Thyroid gland (tissue), 4 donors: Measurements from ENCODE around the gene BHLHA15. TPM values are rescaled to one million over a fixed set of nuclear protein-coding genes. Genes with fewer than 3 reads are reported as not detected.

Experiments
- DNase-seq, 2 donors: peaks; one replicate each; pipeline ENCODE4 v3.0.0-alpha.2; 2019
- H3K27ac ChIP-seq, 3 donors: fragments of 200-600 bp; sonication (generic); 1 replicate in 2 of 3; 2 replicates in 1 of 3; pipeline ENCODE4 v1.5.1; 2016 to 2019; ENCODE audit warnings: mild to moderate bottlenecking in 1 of 3, moderate library complexity in 1 of 3
- H3K27me3 ChIP-seq: fragments of 200-600 bp; sonication (generic); one replicate; pipeline ENCODE4 v1.5.1; 2019
- H3K36me3 ChIP-seq, 2 donors: fragments of 200-600 bp; sonication (generic); one replicate each; pipeline ENCODE4 v1.5.1; 2016 to 2019
- H3K4me1 ChIP-seq, 2 donors: fragments of 200-600 bp; sonication (generic); one replicate each; pipeline ENCODE4 v1.5.1; 2017 to 2019
- H3K4me3 ChIP-seq, 3 donors: fragments of 200-600 bp; sonication (generic); replicated peaks in 1 of 3; 1 replicate in 2 of 3; 2 replicates in 1 of 3; pipeline ENCODE4 v1.5.1; 2016; ENCODE audit warnings: mild to moderate bottlenecking in 1 of 3
- H3K9me3 ChIP-seq: fragments of 200-600 bp; sonication (generic); one replicate; pipeline ENCODE4 v1.5.1; 2017
- POLR2A ChIP-seq, 2 donors: fragments of 450-650 bp; IDR thresholded peaks; one replicate each; pipeline ENCODE4 v1.6.1; 2017; ENCODE audit warnings: antibody characterized with exemption in 2 of 2, mild to moderate bottlenecking in 2 of 2, moderate library complexity in 1 of 2
- WGBS, 2 donors: methylation state at CpG; one replicate each; pipeline ENCODE4 v1.1.5; 2017; 5-methylcytosine and 5-hydroxymethylcytosine counted together
- intact Hi-C: fragments of 100-400 bp; cut with DNase I; formaldehyde crosslinking; loops from one replicate; pipeline ENCODE4 v1.15.1; 2023
- total RNA-seq, 4 donors: library from RNA; depleted of rRNA; stranded (reverse); fragments of >200 nt; gene quantifications; one replicate each; pipeline ENCODE4 v1.2.3, GENCODE V29; 2016
- TF ChIP-seq, protein P1 (sequence below), 6 experiments: fragments of 200-600 bp in 3 of 6; fragments of 450-650 bp in 3 of 6; sonication (generic) in 3 of 6; IDR thresholded peaks; one replicate each; pipeline ENCODE4 v1.5.1; 2016 to 2019; ENCODE audit warnings: antibody characterized with exemption in 6 of 6, mild to moderate bottlenecking in 2 of 6, inconsistent platforms in 1 of 6, moderate library complexity in 1 of 6

Gene BHLHA15
- total RNA-seq, 4 donors from 2014 or later, result 1.2 to 8.7 (median 1.9) TPM; not detected in 1

DNA sequence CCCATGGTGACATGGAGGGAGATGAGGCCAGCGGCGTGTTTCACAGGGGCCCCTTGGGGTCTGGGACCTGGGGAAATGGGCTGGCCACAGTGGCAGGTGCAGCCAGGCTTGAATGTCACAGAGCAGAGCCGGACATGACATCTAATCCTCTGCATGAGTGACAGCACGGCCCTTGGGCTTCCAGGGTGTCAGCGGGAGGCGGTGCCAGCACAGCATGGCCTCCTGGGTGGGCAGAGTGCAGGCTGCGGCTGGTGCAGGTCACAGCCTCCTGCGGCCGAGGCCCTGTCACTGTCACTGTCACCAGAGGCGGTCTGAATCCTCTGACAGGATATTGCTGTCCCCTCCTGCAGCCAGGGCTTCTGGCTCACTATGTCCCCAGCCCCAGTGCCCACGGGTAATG is 18.2 kb downstream of the BHLHA15 start:
- no peaks in the 10 kb centered on the region for H3K4me1 ChIP-seq
- DNase-seq, result no peak
- H3K27ac ChIP-seq, result no peak overlapping the region
- no peak for TF ChIP-seq POLR2A (IDR thresholded peaks at IDR 0.05)
- TF ChIP-seq, protein P1, sequence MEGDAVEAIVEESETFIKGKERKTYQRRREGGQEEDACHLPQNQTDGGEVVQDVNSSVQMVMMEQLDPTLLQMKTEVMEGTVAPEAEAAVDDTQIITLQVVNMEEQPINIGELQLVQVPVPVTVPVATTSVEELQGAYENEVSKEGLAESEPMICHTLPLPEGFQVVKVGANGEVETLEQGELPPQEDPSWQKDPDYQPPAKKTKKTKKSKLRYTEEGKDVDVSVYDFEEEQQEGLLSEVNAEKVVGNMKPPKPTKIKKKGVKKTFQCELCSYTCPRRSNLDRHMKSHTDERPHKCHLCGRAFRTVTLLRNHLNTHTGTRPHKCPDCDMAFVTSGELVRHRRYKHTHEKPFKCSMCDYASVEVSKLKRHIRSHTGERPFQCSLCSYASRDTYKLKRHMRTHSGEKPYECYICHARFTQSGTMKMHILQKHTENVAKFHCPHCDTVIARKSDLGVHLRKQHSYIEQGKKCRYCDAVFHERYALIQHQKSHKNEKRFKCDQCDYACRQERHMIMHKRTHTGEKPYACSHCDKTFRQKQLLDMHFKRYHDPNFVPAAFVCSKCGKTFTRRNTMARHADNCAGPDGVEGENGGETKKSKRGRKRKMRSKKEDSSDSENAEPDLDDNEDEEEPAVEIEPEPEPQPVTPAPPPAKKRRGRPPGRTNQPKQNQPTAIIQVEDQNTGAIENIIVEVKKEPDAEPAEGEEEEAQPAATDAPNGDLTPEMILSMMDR (IDR thresholded peaks at IDR 0.05), result no peak
- no peaks in the 10 kb centered on the region for H3K27me3 ChIP-seq
- WGBS, 2 donors, result 89 to 100% methylated on average over 4 to 8 of the region's 11 CpGs
- H3K36me3 ChIP-seq, result peaks cover 0 to 9% of the 10 kb centered on the region in 2 donors
- intact Hi-C loops, result no loop called here
- no peak overlapping the region for H3K4me3 ChIP-seq
- H3K9me3 ChIP-seq, result no peaks in the 10 kb centered on the region

DNA sequence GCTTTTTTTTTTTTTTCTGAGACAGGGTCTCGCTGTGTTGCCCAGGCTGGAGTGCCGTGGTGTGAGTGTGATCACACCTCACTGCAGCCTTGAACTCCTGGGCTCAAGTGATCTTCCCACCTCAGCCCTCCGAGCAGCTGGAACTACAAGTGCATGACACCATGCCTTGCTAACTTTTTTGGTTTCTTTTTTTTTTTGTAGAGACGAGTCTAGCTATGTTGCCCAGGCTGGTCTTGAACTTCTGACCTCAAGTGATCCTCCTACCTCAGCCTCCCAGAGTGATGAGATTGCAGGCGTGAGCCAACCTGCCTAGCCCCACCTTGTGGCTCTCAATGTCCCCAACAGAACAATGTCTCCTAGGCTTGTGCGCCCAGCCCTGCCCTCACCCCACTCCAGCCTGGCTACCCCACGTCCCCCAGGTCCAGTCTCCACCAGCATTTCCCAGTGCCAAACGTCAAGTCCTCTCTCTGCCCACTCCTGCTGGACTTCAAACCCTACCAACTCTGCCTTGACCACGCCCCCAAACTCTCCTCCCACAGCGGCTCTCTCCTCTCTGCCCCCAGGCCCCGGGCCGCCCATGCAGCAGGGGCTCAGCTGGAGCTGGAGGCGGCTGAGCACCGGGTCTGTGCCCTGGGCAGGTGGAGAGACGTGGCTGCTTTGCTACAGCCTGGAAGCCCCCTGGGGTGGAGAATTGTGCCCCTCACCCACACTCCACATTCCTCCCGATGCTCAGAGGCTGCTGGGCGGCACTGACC is 18.9 kb downstream of the BHLHA15 start:
- intact Hi-C loops, result no loop called here
- no peak for TF ChIP-seq POLR2A (IDR thresholded peaks at IDR 0.05)
- TF ChIP-seq, protein P1 (IDR thresholded peaks at IDR 0.05), result no peak
- Histone ChIP-seq H3K4me3 (no peak overlapping the region), H3K36me3 (peaks cover 0 to 9% of the 10 kb centered on the region in 2 donors), H3K27ac (no peak overlapping the region), H3K4me1 (no peaks in the 10 kb centered on the region), H3K27me3 (no peaks in the 10 kb centered on the region), H3K9me3 (no peaks in the 10 kb centered on the region)
- DNase-seq, result no peak
- WGBS, 2 donors, result 87 to 92% methylated on average over 12 to 15 of the region's 17 CpGs

DNA sequence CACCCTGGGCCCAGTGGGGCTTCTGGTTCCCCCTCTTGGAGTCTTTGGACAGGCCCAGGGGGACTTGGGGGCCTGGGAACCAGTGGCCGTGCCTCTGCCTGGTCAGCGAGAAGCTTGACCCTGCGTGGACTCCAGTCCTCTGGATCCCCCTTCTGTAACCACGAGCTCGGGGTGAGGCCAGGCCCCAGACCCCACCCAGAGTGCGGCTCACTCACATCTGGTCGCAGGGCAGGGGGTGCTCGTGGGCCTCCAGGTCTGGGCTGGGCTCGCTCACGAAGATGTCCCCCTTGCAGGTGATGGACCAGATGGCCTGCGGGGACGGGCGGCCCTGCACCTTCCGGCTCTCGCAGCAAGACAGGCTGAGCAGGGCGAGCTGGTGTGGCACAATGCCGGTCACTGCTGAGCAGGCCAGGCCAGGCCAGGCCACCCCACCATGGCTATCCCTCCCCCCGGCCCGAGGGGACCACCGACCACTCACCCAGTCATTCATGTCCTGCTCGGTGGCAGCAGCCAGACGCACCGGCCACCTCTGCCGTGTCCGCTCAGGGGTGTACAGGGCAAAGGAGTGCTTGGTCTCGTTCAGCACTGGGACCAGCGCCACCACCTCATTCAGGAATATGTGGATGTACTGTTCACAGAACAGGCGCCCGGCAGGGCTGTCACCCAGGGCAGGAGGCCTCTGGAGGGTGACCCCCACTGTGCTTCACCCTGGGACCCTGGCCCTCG is 19.7 kb downstream of the BHLHA15 start:
- Histone ChIP-seq H3K9me3 (no peaks in the 10 kb centered on the region), H3K4me3 (no peak overlapping the region), H3K27ac (no peak overlapping the region), H3K27me3 (no peaks in the 10 kb centered on the region), H3K4me1 (no peaks in the 10 kb centered on the region), H3K36me3 (peaks cover 0 to 9% of the 10 kb centered on the region in 2 donors)
- intact Hi-C loops, result no loop called here
- WGBS, 2 donors, result 93 to 95% methylated on average over 11 to 15 of the region's 30 CpGs
- no peak for DNase-seq
- TF ChIP-seq, protein P1 (IDR thresholded peaks at IDR 0.05), result no peak
- no peak for TF ChIP-seq POLR2A (IDR thresholded peaks at IDR 0.05)

DNA sequence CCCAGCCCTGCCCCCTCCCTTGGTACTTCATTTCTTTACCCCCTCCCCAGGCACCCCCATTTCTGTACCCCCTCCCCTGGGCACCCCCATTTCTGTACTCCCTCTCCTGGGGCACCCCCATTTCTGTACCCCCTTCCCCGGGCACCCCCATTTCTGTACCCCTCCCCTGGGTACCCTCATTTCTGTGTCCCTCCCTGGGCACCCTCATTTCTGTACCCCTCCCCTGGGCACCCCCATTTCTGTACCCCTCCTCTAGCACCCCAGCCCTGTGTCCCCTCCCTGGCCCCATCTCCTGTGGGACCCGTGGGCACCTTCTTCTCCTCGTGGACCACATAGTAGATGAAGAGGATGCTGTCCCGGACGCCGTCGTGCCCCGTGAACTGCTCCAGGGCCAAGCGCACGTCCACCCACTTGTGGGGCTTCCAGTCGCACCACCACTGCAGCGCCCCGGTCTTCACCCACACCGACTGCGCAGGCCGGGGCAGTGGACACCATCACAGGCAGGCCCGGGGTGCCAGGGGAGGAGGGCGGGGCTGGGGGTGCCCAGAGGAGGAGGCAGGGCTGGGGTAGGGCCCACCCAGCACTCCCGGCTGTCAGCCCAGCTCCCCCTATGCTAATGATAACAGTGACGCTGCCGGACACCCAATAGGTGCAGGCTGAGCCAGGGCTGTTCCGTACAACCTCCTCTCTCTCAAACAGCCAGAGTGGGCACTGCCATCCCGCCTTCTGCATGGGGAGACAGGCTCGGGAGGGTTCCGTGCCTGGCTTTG is 20.4 kb downstream of the BHLHA15 start:
- WGBS, 2 donors, result 87 to 95% methylated on average over 11 to 15 of the region's 25 CpGs
- Histone ChIP-seq H3K9me3 (no peaks in the 10 kb centered on the region), H3K36me3 (peaks cover 0 to 9% of the 10 kb centered on the region in 2 donors)

More for the DNA sequence above, 20.4 kb downstream of the BHLHA15 start:
- TF ChIP-seq POLR2A (IDR thresholded peaks at IDR 0.05), result no peak
- TF ChIP-seq, protein P1 (IDR thresholded peaks at IDR 0.05), result no peak
- Histone ChIP-seq H3K4me1 (no peaks in the 10 kb centered on the region), H3K4me3 (no peak overlapping the region), H3K27ac (no peak overlapping the region), H3K27me3 (no peaks in the 10 kb centered on the region)
- DNase-seq, result no peak
- intact Hi-C loops, result no loop called here
